K562 (cell line): ENCODE results near the gene LAMTOR4. TPM values are rescaled to one million over a fixed set of nuclear protein-coding genes. Genes with fewer than 3 reads are reported as not detected.
A peak's percentile ranks its signal among the peaks of the same experiment; 100 is the strongest.

Experiments
- CBFA2T2 ChIP-seq: fragments of 450-650 bp; conservative IDR thresholded peaks from 2 replicates; pipeline ENCODE4 v1.6.1; 2017; ENCODE audit warnings: mild to moderate bottlenecking
- FOSL1 ChIP-seq: fragments of 200-800 bp; sonication (Bioruptor generic); conservative IDR thresholded peaks from 2 replicates; pipeline ENCODE4 v1.6.1; 2016; ENCODE audit warnings: missing genetic modification characterization, missing compliant biosample characterization
- KDM1A ChIP-seq, 2 experiments: fragments of 450-650 bp; IDR thresholded peaks; 2 replicates each; pipeline ENCODE4 v1.6.1; 2016; ENCODE audit warnings: mild to moderate bottlenecking in 2 of 2
- PCBP2 ChIP-seq: fragments of 200-400 bp; formaldehyde crosslinking; IDR thresholded peaks from 2 replicates; pipeline ENCODE4 v1.6.1; 2018; ENCODE audit warnings: low read length, low read depth, mild to moderate bottlenecking, moderate library complexity; ENCODE audit not compliant: poor library complexity, severe bottlenecking
- SPI1 ChIP-seq: IDR thresholded peaks from 2 replicates; pipeline ENCODE4 v1.6.1; 2011; ENCODE audit warnings: low read depth, low read length, control low read depth, borderline replicate concordance
- YY1 ChIP-seq, 3 experiments: IDR thresholded peaks; 2 replicates each; pipeline ENCODE4 v1.6.1; 2011; ENCODE audit warnings: low read length in 2 of 3, mild to moderate bottlenecking in 2 of 3, moderate library complexity in 2 of 3, borderline replicate concordance in 1 of 3, control low read depth in 1 of 3, low read depth in 1 of 3; ENCODE audit not compliant: insufficient read depth in 3 of 3, insufficient replicate concordance in 2 of 3, control insufficient read depth in 1 of 3, insufficient read length in 1 of 3; ENCODE audit errors: extremely low read depth in 1 of 3
- ZBTB40 ChIP-seq, 2 experiments: fragments of 450-650 bp in 1 of 2; sonication (generic) in 1 of 2; formaldehyde crosslinking in 1 of 2; IDR thresholded peaks; 2 replicates each; pipeline versions ENCODE4 v1.7.1 to v1.9.0; 2016 to 2022; ENCODE audit warnings: inconsistent platforms in 1 of 2, mild to moderate bottlenecking in 1 of 2, missing genetic modification reagents in 1 of 2
- ZFP30 ChIP-seq: fragments of 250-450 bp; sonication (Bioruptor Pico); IDR thresholded peaks from 2 replicates; pipeline ENCODE4 v1.8.0; 2022; ENCODE audit warnings: moderate library complexity, mild to moderate bottlenecking, inconsistent platforms, borderline replicate concordance
- ZFX ChIP-seq: sonication (generic); formaldehyde crosslinking; IDR thresholded peaks from 2 replicates; pipeline ENCODE4 v1.8.0; 2022; ENCODE audit warnings: mild to moderate bottlenecking, missing genetic modification reagents, moderate library complexity
- ZNF140 ChIP-seq: fragments of 250-450 bp; sonication (Bioruptor Pico); IDR thresholded peaks from 2 replicates; pipeline ENCODE4 v1.8.0; 2021; ENCODE audit warnings: moderate library complexity, mild to moderate bottlenecking, inconsistent platforms
- ZNF263 ChIP-seq: sonication (generic); formaldehyde crosslinking; IDR thresholded peaks from 2 replicates; pipeline ENCODE4 v1.8.0; 2022; ENCODE audit warnings: mild to moderate bottlenecking, missing genetic modification reagents, borderline replicate concordance
- ZNF644 ChIP-seq: fragments of 200-800 bp; sonication (Bioruptor generic); IDR thresholded peaks from 2 replicates; pipeline ENCODE4 v1.6.1; 2016; ENCODE audit warnings: low read depth, missing genetic modification characterization, missing compliant biosample characterization
- ZNF707 ChIP-seq: fragments of 250-450 bp; sonication (Bioruptor Pico); conservative IDR thresholded peaks from 2 replicates; pipeline ENCODE4 v1.8.0; 2022; ENCODE audit warnings: inconsistent platforms, mild to moderate bottlenecking, moderate library complexity
- polyA plus RNA-seq, 8 experiments: library from polyadenylated mRNA; depleted of rRNA in 4 of 8; stranded (reverse) in 5 of 8; unstranded in 3 of 8; fragments of >200 nt; fragmentation: Nextera tagmentation in 2 of 8; fragmentation: Illumina TruSeq in 1 of 8; extraction: Ambion mirVana in 2 of 8; extraction: Trizol in 1 of 8; gene quantifications; 2 replicates each; pipeline versions ENCODE4 v1.2.1 to v1.2.3, GENCODE V29; 2011 to 2014; ENCODE audit warnings: inconsistent platforms in 1 of 8, missing spikeins in 1 of 8
- total RNA-seq, 7 experiments: library from RNA; depleted of rRNA in 6 of 7; stranded (reverse); fragments of >200 nt in 6 of 7; fragmentation: Illumina TruSeq in 2 of 7; extraction: Trizol in 2 of 7; gene quantifications; 2 replicates each; pipeline versions ENCODE4 v1.2.1 to v1.2.3, GENCODE V29; 2011 to 2021; ENCODE audit warnings: low replicate concordance in 1 of 7

Gene LAMTOR4
- total and polyA plus RNA-seq, 9 of the 15 experiments (the other 6 are each of a cell fraction or from before 2014, with no cell fraction given) = 79.6 to 314 (median 195) TPM

- TF ChIP-seq ZBTB40 (IDR thresholded peaks at IDR 0.05) = no peak
- no peak for TF ChIP-seq ZBTB40 (CRISPR knock-in tag; IDR thresholded peaks at IDR 0.05)
- no peak for TF ChIP-seq SPI1
- TF ChIP-seq PCBP2 = no peak
- TF ChIP-seq ZFX (CRISPR knock-in tag) = peak; percentile 53
- no peak for TF ChIP-seq FOSL1
- peak; percentile 16; the same call in 1 of the 2 replicates for TF ChIP-seq ZNF263 (CRISPR knock-in tag)
- TF ChIP-seq ZFP30 (CRISPR knock-in tag) = no peak
- TF ChIP-seq ZNF140 (CRISPR knock-in tag) = no peak
- peak; percentile 84 for TF ChIP-seq CBFA2T2
- no peak for TF ChIP-seq KDM1A (IDR thresholded peaks at IDR 0.05)
- no peak for TF ChIP-seq ZNF644 (tag)
- TF ChIP-seq ZNF707 (CRISPR knock-in tag) = no peak
- peak in 2 of 3 experiments; percentile 32 to 72 for TF ChIP-seq YY1 (IDR thresholded peaks at IDR 0.05; ENCODE audit: borderline replicate concordance in 1 of 3, control insufficient read depth in 1 of 3, extremely low read depth in 1 of 3, insufficient read depth in 3 of 3, insufficient read length in 1 of 3, insufficient replicate concordance in 2 of 3, low read depth in 1 of 3, low read length in 2 of 3)
Observed at GRCh38 chr7:100101016-100101862, 47.5 kb upstream of the LAMTOR4 start, which contains the start of the genes AP4M1 and MCM7 (continued).
